Natural killer cell treated with Interleukin-12 subunit alpha and Interleukin-12 subunit beta and Interleukin-15 and Interleukin-18, amount 100 ng/mL, for 72 hours (primary cell): ENCODE results near the gene POMT1. TPM values are rescaled to one million over a fixed set of nuclear protein-coding genes. Genes with fewer than 3 reads are reported as not detected.
"Not testable (repeated sequence)": the region's sequence is repeated elsewhere in the genome, so short reads cannot be mapped to it uniquely, and the experiment has no call there.

Experiments
- ATAC-seq, 2 donors: fragments of 150-1000 bp; cut with Tn5 transposase in 1 of 2; sonication (Bioruptor Pico), chemical (Tn5 transposase) in 1 of 2; 2 replicates each; pipeline ENCODE4 v1.10.0; 2021
- DNase-seq: peaks from one replicate; pipeline ENCODE4 v3.0.0; 2022; ENCODE audit warnings: low spot score
- H3K27ac Mint-ChIP-seq, 2 donors: 1 replicate in 1 of 2; 2 replicates in 1 of 2; pipeline ENCODE4 v1.8.0; 2022; ENCODE audit warnings: mixed read lengths in 2 of 2, mild to moderate bottlenecking in 1 of 2, moderate library complexity in 1 of 2
- H3K27me3 Mint-ChIP-seq, 2 donors: 1 replicate in 1 of 2; 2 replicates in 1 of 2; pipeline ENCODE4 v1.8.0; 2022; ENCODE audit warnings: mixed read lengths in 2 of 2
- H3K36me3 Mint-ChIP-seq: one replicate; pipeline ENCODE4 v1.8.0; 2022; ENCODE audit warnings: mixed read lengths
- H3K4me1 Mint-ChIP-seq, 2 donors: 1 replicate in 1 of 2; 2 replicates in 1 of 2; pipeline ENCODE4 v1.8.0; 2022; ENCODE audit warnings: low read depth in 2 of 2, mixed read lengths in 2 of 2, mild to moderate bottlenecking in 1 of 2
- H3K4me3 Mint-ChIP-seq: one replicate; pipeline ENCODE4 v1.8.0; 2022; ENCODE audit warnings: mixed read lengths
- H3K9me3 Mint-ChIP-seq: 2 replicates; pipeline ENCODE4 v1.8.0; 2022; ENCODE audit warnings: mixed read lengths
- total RNA-seq, 2 donors: library from RNA; stranded (reverse); gene quantifications; one replicate each; pipeline ENCODE4 v1.2.3, GENCODE V29; 2022

POMT1 gene
- total RNA-seq, 2 donors from 2014 or later = 30.5 to 53.4 TPM

DNA sequence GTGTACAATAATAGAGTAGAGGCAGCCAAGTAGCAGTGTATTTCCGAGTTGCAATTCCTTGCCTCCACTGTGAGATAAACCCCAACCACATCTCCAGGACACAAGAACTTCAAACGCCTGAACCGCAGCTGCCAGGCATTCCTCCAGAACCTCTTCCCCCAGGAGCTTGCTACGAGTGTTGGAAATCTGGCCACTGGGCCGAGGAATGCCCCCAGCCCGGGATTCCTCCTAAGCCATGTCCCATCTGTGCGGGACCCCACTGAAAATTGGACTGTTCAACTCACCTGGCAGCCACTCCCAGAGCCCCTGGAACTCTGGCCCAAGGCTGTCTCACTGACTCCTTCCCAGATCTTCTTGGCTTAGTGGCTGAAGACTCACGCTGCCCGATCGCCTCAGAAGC lies 46.5 kb downstream of the POMT1 start:
- not testable (repeated sequence) for H3K27ac Mint-ChIP-seq

DNA sequence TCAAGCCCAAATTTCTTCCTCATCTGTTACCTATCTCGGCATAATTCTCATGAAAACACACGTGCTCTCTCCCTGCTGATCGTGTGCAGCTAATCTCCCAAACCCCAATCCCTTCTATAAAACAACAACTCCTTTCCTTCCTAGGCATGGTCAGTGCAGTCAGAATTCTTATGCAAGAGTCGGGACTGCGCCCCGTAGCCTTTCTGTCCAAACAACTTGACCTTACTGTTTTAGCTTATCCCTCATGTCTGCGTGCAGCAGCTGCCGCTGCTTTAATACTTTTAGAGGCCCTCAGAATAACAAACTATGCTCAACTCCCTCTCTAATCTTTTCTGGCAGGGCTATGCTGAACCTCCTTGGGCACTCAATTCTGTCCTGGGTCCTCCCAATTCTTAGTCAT lies 47.7 kb downstream of the POMT1 start:
- H3K27me3 Mint-ChIP-seq = peaks cover 42 to 43% of the 10 kb centered on the region in 2 donors
- H3K4me1 Mint-ChIP-seq, ATAC-seq, H3K27ac Mint-ChIP-seq, H3K36me3 Mint-ChIP-seq, H3K9me3 Mint-ChIP-seq, H3K4me3 Mint-ChIP-seq, DNase-seq: not testable (repeated sequence)

More for the DNA sequence above, 46.5 kb downstream of the POMT1 start:
- not testable (repeated sequence) for H3K4me3 Mint-ChIP-seq, H3K36me3 Mint-ChIP-seq, H3K4me1 Mint-ChIP-seq, DNase-seq, H3K9me3 Mint-ChIP-seq, ATAC-seq
- H3K27me3 Mint-ChIP-seq = peaks cover 43 to 48% of the 10 kb centered on the region in 2 donors

DNA sequence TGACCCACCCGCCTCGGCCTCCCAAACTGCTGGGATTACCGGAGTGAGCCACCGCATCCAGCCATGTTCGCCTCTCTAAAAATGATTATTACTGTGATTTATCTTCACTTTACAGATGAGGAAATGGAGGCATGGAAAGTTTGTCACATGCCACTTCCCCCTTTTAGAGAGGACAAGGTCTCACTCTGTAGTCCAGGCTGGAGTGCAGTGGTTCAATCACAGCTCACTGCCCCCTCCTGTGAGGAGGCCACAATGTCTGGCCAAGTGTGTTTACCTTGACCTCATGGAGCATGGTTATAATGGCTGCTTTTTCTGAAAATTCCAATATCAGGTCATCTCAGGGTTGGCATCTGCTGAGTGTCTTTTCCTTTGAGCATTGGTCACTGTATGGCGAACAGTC lies 49.3 kb downstream of the POMT1 start:
- Mint-ChIP-seq H3K9me3 (no peaks in the 10 kb centered on the region), H3K36me3 (peaks cover 6% of the 10 kb centered on the region), H3K4me1 (peaks cover 6 to 11% of the 10 kb centered on the region in 2 donors), H3K27ac (no peak overlapping the region), H3K4me3 (no peak overlapping the region), H3K27me3 (peaks cover 51 to 53% of the 10 kb centered on the region in 2 donors)
- DNase-seq (no peak), ATAC-seq (no peak)

DNA sequence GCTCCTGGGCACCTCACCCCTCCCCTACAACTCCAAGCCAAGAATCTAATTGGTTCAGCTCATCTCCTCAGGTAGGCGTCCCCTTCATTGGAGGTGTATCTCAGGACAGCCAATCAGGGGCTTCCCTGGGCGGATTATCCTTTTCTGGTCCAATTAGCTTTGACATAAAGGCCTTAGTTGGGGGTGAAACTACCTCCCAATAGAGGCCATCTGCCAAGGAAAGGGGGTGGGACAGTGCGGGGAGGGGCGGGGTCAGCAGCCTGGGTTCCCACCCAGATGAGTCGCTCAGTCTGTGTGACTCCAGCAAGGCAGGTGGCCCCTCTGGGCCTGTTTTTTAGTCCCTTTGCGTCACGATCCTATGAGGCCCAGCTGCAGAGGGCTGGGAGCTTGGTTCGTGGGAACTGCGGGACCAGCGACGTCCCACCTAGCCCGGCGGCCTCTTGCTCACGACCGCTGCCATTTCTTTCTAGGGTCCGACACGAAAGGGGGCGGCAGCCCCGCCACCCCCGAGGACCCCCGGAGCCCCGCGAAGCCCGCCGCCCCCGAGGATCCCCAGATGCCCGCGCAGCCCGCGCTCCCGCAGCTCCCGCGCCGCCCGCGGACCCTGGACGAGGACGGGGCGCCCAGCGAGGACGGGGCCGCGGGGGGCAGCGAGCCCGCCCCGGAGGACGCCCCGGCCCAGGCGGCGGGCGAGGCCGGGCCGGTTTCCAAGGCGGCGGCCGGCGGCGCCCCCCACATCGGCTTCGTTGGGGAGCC lies 51.5 kb downstream of the POMT1 start:
- ATAC-seq = peak in 1 of 2 donors; percentile 36

DNA sequence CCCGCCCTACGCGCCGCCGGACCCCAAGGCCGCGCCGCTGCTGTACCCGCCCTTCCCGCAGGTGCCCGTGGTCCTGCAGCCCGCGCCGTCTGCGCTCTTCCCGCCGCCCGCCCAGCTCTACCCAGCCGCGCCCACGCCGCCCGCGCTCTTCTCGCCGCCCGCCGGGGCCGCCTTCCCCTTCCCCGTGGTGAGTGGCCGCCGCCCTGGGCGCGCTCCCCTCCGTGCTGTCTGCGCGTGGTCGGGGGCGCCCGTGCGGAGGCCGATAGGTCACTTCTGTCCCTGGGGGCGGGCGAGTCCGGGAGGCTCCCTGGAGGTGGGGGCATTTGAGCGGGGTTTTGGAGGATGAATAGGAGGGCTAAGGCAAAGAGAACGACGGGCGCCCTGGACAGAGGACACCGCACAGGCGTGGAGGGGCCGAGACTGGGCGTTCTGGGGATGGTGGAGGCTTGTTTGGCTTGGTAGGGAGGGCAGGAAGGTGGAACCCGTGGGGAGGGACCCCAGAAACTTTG lies 52.2 kb downstream of the POMT1 start:
- no peaks in the 10 kb centered on the region for H3K9me3 Mint-ChIP-seq
- no peak overlapping the region for H3K27ac Mint-ChIP-seq
- peaks cover 0 to 4% of the 10 kb centered on the region in 2 donors for H3K4me1 Mint-ChIP-seq
- ATAC-seq (peak in 1 of 2 donors; percentile 50), DNase-seq (no peak)
- no peaks in the 10 kb centered on the region for H3K36me3 Mint-ChIP-seq
- no peak overlapping the region for H3K4me3 Mint-ChIP-seq
- H3K27me3 Mint-ChIP-seq = peaks cover 26 to 27% of the 10 kb centered on the region in 2 donors

More for the DNA sequence above, 51.5 kb downstream of the POMT1 start:
- Mint-ChIP-seq H3K27me3 (peaks cover 31 to 33% of the 10 kb centered on the region in 2 donors), H3K4me1 (peaks cover 0 to 4% of the 10 kb centered on the region in 2 donors), H3K4me3 (no peak overlapping the region), H3K27ac (no peak overlapping the region), H3K9me3 (no peaks in the 10 kb centered on the region), H3K36me3 (no peaks in the 10 kb centered on the region)
- no peak for DNase-seq

DNA sequence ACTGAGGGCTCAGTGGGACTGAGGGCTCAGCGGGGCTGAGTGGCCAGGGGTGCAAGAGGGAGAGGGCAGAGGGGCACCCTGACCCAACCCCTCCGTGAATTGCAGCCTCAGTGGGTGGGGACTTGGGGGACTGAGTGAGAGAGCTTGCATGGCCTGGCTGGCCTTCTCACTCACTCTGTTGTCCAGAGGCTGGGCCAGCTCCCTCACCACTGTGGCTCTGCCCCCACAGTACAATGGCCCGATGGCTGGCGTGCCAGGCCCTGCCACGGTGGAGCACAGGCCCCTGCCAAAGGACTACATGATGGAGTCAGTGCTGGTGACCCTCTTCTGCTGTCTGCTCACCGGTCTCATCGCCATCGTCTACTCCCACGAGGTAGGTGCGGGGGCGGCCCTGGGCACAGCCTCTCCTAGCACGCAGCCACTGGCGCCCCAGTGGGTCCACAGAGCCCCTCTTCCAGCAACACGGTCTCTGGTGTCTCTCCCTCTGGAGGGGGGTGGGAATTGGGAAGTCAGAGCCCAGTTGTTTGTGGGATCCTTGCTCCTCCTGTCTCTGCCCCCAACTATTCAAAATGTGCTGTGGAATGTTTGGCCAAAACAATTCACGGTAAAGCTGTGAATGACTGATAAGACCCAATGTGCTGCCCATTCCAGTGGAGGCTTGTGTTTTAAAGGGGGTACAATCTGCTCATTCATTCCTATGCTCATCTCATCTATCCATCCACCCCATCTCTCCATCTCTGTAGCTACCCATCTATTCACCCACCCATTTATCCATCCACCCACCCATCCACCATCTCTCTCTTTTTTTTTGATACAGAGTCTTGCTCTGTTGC lies 53.3 kb downstream of the POMT1 start:
- Mint-ChIP-seq H3K27ac (no peak overlapping the region), H3K27me3 (peaks cover 19% of the 10 kb centered on the region in 2 donors), H3K36me3 (no peaks in the 10 kb centered on the region), H3K4me1 (peaks cover 0 to 4% of the 10 kb centered on the region in 2 donors), H3K4me3 (no peak overlapping the region), H3K9me3 (no peaks in the 10 kb centered on the region)
- DNase-seq (no peak), ATAC-seq (no peak)

DNA sequence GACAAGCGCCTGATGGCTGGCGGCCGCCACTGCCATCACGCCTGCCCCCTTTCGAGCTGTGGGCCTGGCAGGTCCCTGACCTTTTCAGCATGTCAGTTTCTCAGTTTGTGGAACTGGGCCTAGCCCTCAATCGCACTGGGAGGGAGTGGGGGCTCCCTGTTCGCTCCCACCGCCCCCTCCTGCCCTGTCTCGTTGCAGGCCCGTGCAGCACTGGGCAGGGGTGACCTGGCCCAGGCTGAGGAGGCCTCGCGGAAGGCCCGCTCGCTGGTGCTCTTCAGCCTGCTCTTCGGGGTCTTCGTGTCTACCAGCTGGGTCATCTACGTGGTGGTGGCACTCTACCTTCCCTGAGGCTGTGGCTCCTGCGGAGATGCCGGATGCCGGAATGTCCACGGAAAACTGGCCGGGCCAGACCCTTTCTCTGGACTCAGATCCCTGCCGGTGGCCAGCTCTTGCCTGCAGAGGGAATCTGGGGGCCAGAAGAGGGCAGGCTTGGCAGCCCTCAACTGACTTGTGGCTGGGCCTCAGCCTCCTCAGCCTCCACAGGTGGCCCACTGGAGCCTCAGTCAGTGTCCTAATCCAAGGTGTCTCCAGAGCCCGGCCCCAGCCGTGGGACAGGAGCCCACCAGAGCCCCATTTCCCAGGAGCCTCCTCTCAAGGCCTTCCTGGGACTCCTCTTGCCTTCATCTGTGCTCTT lies 55.3 kb downstream of the POMT1 start:
- DNase-seq (no peak), ATAC-seq (no peak)
- Mint-ChIP-seq H3K27ac (no peak overlapping the region), H3K9me3 (no peaks in the 10 kb centered on the region), H3K36me3 (no peaks in the 10 kb centered on the region), H3K4me3 (no peak overlapping the region), H3K4me1 (peaks cover 0 to 4% of the 10 kb centered on the region in 2 donors), H3K27me3 (peaks cover 12 to 16% of the 10 kb centered on the region in 2 donors)

DNA sequence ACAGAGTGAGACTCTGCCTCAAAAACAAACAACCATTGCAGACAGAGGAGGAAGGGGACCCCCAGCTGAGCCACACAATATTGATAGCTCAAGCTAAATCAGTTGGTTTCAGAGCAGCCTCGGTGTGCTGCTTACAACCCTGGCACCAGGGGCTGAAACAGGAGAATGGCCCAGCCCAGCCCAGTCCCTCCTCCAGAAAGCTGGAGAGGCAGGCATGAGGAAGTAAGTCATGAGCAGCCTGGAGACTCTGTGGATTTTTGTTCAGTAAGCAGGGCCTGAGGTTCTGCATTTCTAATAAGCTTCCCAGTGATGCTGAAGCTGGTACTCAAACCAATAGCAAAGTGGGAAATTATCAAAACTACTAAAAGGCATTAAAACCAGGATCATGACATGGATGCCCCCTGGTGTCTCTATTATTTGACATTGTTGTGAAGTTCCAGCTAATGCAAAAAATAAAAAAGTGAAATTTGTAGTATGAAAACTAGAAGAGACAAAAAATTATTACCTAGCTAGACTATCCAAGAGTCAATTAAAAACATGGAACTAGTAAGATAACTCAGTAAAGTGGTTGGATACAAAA lies 56.8 kb downstream of the POMT1 start:
- no peak overlapping the region for H3K27ac Mint-ChIP-seq
- no peaks in the 10 kb centered on the region for H3K36me3 Mint-ChIP-seq
- H3K4me1 Mint-ChIP-seq = peaks cover 0 to 4% of the 10 kb centered on the region in 2 donors
- peaks cover 10 to 14% of the 10 kb centered on the region in 2 donors for H3K27me3 Mint-ChIP-seq
- no peak overlapping the region for H3K4me3 Mint-ChIP-seq
- DNase-seq (no peak), ATAC-seq (no peak)
- H3K9me3 Mint-ChIP-seq = no peaks in the 10 kb centered on the region

DNA sequence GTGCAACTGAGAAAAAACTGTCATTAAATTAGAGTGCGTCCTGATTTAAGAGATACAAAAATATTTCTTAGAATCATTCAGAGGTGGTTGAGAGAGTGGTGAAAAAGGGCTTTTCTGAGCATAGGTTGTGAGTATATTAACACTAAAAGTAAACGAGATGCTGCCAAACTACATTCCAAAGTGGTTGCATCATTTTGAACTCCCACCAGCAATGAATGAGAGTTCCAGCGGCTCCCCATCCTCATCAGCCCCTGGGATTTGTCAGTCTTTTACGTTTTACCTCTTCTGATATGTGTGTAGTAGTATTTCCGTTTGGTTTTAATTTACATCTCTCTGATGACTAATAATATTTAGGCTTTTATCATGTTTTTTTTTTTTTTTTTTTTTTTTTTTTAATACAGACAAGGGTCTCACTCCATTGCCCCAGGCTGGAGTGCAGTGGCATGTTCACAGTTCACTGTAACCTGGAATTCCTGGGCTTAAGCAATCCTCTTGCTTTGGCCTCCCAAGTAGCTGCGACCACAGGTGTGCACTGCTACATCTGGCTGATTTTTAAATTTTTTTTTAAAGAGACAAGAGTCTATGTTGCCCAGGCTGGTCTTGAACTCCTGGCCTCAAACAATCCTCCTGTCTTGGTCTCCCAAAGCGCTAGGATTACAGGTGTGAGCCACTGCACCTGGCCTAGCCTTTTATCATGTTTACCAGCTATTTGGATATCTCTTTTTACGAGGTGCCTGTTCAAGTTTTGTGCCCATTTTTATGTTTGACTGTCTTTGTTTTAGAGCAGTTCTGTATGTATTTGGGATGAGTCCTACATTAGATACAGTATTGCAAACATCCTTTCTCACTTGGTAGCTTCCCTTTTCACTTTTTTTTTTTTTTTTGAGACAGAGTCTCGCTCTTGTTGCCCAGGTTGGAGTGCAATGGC lies 59.6 kb downstream of the POMT1 start:
- ATAC-seq (no peak), DNase-seq (no peak)
- Mint-ChIP-seq H3K36me3 (no peaks in the 10 kb centered on the region), H3K4me1 (no peaks in the 10 kb centered on the region), H3K27ac (no peak overlapping the region), H3K4me3 (no peak overlapping the region), H3K27me3 (peaks cover 0 to under 1% of the 10 kb centered on the region in 2 donors), H3K9me3 (no peaks in the 10 kb centered on the region)

DNA sequence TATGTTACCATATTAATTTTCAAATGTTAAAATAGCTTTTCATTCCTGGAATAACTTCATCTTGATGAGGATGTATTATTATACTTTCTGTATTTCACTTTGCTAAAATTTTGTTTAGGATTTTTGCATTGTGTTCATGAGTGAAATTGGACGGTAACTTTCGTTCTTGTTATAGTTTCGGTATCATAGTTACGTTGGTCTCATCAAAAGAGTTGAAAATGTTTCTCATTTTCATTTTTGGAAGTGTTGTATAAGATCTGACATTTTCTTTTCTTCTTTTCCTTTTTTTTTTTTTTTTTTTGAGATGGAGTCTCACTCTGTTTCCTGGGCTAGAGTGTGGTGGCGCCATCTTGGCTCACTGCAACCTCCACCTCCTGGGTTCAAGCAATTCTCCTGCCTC lies 62.7 kb downstream of the POMT1 start:
- ATAC-seq (no peak), DNase-seq (no peak)
- no peak overlapping the region for H3K4me3 Mint-ChIP-seq
- peaks cover 0 to 8% of the 10 kb centered on the region in 2 donors for H3K4me1 Mint-ChIP-seq
- peaks cover 4% of the 10 kb centered on the region for H3K36me3 Mint-ChIP-seq
- H3K27me3 Mint-ChIP-seq = no peaks in the 10 kb centered on the region
- no peak overlapping the region for H3K27ac Mint-ChIP-seq
- no peaks in the 10 kb centered on the region for H3K9me3 Mint-ChIP-seq

DNA sequence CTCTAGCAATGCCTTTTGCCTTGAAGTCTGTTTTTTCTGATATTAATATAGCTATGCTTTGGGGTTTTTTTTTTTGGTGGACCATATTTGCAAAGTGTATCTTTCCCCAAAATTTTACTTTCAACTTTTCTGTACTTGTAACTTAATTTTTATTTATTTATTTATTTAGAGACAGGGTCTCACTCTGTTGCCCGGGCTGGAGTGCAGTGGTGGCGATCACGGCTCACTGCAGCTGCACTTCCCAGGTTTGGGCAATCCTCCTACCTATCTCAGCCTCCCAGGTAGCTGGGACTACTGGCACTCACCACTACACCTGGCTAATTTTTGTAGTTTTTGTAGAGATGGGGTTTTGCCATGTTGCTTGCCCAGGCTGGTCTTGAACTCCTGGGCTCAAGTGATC lies 63.4 kb downstream of the POMT1 start:
- DNase-seq (no peak), ATAC-seq (no peak)
- Mint-ChIP-seq H3K9me3 (no peaks in the 10 kb centered on the region), H3K4me3 (no peak overlapping the region), H3K36me3 (peaks cover 5% of the 10 kb centered on the region), H3K27me3 (no peaks in the 10 kb centered on the region), H3K27ac (no peak overlapping the region), H3K4me1 (peaks cover 0 to 8% of the 10 kb centered on the region in 2 donors)

DNA sequence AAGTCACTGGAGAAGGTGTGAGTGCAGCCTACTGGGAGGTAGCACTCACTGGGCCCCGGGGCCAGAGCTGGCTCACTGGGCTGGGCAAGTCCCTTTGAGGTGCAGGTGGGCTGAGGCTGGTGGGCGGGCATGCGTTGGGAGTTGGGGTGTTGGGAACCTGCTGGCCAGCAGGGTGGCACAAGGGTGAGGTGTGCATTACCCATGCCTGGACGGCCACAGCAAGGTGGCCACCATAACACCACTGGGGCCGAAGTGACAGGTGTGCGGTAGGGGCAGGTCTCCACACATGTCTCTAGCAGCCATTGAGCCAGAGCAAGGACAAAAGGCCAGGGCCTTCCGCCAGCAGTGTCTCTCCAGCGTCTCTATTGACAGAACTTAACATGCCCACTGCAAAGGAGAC lies 65.2 kb downstream of the POMT1 start:
- Mint-ChIP-seq H3K27ac (no peak overlapping the region), H3K4me1 (peaks cover 0 to 8% of the 10 kb centered on the region in 2 donors)

More for the DNA sequence above, 65.2 kb downstream of the POMT1 start:
- H3K9me3 Mint-ChIP-seq = no peaks in the 10 kb centered on the region
- DNase-seq (no peak), ATAC-seq (peak; percentile 27 to 61)
- H3K4me3 Mint-ChIP-seq = no peak overlapping the region
- peaks cover 5% of the 10 kb centered on the region for H3K36me3 Mint-ChIP-seq
- no peaks in the 10 kb centered on the region for H3K27me3 Mint-ChIP-seq
